Epithelial cell of esophagus (primary cell): ENCODE measurements around the gene LRRC38.

Experiments used
- DNase-seq: peaks from one replicate; pipeline ENCODE4 v3.0.0; 2010; ENCODE audit warnings: low read depth
- H3K4me3 ChIP-seq: 2 replicates; pipeline ENCODE4 v1.5.1; 2011; ENCODE audit warnings: mild to moderate bottlenecking, low read length, control low read depth
- TF ChIP-seq, protein P1 (sequence below): IDR thresholded peaks from 2 replicates; pipeline ENCODE4 v1.5.1; 2011; ENCODE audit warnings: low read depth, mild to moderate bottlenecking, low read length, control low read depth, inconsistent platforms; ENCODE audit not compliant: insufficient read depth; ENCODE audit errors: missing control alignments

The LRRC38 gene

DNA sequence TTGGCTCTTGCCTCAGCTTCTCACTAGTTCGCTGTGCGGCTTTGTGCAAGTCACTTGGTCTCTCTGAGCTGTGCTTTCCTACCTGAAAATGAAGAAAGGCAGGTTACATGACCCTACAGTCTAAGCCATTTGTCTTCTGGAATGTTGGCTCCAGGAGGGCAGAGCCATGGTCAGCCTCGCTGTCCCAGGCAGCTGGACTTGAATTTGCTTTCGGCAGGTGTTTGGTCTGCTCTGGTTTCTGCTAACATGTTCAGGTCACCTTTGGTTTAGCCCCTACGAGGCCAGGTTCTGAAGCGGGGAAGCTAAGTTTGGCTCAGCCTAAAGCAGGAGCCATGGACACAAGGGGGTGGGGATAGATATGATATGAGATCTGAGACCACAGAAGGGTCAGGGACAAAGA is 19.1 kb downstream of the LRRC38 start:
- TF ChIP-seq, protein P1, sequence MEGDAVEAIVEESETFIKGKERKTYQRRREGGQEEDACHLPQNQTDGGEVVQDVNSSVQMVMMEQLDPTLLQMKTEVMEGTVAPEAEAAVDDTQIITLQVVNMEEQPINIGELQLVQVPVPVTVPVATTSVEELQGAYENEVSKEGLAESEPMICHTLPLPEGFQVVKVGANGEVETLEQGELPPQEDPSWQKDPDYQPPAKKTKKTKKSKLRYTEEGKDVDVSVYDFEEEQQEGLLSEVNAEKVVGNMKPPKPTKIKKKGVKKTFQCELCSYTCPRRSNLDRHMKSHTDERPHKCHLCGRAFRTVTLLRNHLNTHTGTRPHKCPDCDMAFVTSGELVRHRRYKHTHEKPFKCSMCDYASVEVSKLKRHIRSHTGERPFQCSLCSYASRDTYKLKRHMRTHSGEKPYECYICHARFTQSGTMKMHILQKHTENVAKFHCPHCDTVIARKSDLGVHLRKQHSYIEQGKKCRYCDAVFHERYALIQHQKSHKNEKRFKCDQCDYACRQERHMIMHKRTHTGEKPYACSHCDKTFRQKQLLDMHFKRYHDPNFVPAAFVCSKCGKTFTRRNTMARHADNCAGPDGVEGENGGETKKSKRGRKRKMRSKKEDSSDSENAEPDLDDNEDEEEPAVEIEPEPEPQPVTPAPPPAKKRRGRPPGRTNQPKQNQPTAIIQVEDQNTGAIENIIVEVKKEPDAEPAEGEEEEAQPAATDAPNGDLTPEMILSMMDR, result no peak
- H3K4me3 ChIP-seq, result no peak overlapping the region
- no peak for DNase-seq

DNA sequence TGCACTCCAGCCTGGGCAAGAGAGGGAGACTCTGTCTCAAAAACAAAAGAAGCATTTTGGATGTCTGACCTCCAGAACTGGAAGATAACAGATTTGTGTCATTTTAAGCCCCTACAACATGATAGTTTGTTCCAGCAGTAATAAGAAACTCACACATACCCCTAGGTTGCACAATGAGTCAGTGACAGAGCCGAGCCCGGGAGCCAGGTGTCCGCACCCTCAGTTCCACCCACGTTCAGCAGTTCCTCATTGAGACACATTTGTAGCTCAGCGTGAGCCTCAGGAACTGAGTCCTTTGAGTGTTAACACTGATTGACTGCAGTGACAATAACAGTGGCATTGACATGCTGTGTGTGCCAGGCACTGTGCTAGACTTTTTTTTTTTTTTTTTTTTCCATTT is 19.8 kb downstream of the LRRC38 start:
- DNase-seq, result no peak
- TF ChIP-seq, protein P1, result no peak
- H3K4me3 ChIP-seq, result no peak overlapping the region

DNA sequence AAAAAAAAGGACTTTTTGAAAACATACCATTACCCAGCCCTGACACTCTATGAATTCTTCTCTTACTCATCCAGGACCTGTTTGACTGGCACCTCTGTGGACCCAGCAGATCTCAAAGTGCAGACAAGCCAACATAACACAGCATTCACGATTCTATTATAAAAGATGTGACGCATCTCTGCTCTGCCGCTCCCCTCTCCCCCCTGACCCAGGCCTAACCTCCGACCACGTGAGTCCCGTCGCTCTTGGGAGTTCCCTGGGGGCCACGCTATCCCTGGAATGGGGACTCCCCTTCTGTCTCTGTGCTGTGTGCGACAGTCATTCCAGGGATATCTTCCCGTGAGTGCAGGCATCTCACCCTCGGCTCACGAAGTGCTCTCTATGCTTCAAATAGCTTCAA is 21.1 kb downstream of the LRRC38 start:
- DNase-seq, result no peak
- TF ChIP-seq, protein P1, result no peak
- no peak overlapping the region for H3K4me3 ChIP-seq

DNA sequence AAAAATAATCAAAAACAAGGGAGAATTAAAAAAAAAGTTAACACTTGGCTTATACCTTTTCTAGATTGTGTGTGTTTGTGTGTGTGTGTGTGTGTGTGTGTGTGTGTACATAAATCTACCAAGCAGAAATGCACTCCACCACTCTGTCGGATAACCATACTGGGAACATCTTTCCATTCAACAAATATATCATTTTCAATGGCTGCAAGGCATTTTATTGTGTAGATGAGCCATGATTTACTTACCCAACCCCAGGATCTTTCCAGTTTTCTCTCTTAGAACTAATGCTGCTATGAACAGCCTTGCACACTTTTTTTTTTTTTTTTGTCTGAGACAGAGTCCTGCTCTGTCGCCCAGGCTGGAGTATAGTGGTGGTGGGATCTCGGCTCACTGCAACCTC is 25.8 kb downstream of the LRRC38 start:
- DNase-seq, result no peak
- TF ChIP-seq, protein P1, result no peak
- H3K4me3 ChIP-seq, result no peak overlapping the region

DNA sequence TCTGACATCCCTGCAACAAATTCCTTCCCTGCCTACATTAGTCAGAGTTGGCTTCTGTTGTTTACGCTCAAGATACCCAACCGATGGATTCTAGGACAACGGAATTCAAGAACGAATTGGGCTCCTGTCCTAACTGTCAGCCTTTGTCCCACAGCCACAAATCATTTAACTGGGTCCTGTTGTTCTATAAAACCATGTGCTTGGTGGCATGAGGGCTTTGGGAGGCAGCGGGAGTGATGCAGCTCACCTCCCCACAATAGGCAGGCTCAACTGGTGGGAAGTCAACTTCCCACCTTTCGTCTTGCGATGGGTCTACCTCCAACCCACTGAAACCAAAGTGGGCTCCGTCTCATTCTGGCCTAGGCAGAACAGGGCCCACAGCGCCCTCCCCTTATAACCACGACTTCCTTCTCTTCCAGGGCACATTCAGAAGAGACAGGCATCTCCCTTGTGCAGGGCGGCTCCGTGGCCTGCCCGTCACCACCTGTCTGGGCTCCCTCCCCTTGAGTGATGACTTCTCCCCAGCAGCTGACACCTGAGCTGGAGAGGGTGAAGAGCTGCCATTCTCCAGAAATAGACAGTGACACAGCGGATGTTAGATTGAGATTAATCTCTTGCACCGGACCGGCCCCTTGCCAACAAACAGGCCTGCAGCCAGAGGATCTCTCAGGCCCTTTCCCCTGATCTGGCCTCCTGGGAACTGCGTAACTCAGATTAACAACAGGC is 26.5 kb downstream of the LRRC38 start:
- no peak overlapping the region for H3K4me3 ChIP-seq
- TF ChIP-seq, protein P1, result no peak
- DNase-seq, result no peak

DNA sequence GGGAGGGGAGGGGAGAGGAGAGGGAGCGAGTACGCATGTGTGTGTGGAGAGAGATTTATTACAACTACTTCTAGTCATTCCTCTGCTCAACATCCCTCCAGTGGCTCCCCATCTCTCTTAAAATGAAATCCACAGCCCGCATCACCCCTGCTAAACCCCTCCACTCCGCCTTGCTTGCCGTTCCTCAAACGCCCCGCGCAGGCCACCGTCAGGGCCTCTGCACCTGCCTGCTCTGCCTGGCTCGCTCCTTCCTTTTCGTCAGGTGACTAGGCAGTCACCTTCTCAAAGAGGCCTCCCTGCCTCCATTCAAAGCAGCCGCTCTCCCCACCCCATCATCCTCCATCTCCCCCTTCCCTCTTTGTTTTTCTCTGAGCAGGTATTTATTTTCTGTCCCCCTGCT is 29.9 kb downstream of the LRRC38 start:
- TF ChIP-seq, protein P1, result no peak
- no peak for DNase-seq
- H3K4me3 ChIP-seq, result no peak overlapping the region

DNA sequence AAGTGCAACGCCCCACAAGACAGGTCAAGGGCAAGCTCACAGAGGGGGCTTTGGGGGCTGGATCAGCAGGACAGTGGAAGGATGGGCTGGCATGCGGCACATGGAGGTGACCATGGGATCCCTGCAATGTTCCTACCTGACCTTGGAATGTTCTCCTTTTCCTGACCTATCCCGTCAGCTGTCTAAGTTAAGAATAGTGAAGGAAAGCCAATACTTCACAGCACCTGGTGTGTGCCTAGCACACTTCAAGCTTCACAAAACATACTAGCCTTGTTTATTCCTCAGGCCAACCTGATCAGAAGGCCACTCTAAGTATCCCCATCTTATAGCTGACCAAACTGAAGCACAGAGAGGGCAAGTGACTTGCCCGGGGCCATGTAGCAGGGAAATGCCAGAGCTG is 31.2 kb downstream of the LRRC38 start:
- H3K4me3 ChIP-seq, result no peak overlapping the region
- TF ChIP-seq, protein P1, result no peak
- no peak for DNase-seq
